Limb (tissue), 2 donors: ENCODE data around the gene FCRLB.
"Not testable (repeated sequence)": the region's sequence is repeated elsewhere in the genome, so short reads cannot be mapped to it uniquely, and the experiment has no call there.

Source experiments
- DNase-seq, 2 donors: peaks; one replicate each; pipeline ENCODE4 v3.0.0-alpha.2; 2016; ENCODE audit errors: extremely low spot score in 2 of 2

FCRLB gene, protein sequence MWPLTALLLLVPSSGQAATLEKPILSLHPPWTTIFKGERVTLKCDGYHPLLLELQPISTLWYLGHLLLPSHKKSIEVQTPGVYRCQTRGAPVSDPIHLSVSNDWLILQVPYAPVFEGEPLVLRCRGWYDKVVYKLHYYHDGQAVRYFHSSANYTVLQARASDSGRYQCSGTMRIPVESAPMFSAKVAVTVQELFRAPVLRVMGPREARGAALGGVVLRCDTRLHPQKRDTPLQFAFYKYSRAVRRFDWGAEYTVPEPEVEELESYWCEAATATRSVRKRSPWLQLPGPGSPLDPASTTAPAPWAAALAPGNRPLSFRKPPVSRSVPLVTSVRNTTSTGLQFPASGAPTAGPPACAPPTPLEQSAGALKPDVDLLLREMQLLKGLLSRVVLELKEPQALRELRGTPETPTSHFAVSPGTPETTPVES

GRCh38 chr1:161720956-161721737, at the start of gene FCRLB:
Gene FCRLB (plus strand): TSS chr1:161721544. CDS start chr1:161722673, 1,129 bp downstream.
- no peak for DNase-seq

DNA sequence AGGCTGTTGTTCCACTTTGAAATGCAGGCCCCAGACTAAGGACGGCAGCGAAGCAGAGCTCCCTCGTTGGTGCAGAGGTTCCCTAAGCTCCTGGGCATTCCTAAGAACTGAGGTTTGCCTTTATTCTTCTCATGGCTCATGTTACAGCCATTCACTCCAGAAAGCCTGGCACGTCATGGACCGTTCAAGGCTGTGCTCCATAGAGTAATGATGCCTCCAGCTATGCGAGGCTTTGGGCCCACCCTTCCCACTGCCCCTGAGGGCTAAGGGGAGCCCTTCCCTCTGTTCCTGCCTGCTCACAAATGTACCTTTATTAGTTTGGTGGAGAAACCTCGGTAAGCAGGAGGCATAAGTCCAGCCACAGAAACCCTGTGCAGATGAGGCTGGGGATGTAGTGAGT, 47.9 kb upstream of the FCRLB start:
- DNase-seq, result not testable (repeated sequence)

DNA sequence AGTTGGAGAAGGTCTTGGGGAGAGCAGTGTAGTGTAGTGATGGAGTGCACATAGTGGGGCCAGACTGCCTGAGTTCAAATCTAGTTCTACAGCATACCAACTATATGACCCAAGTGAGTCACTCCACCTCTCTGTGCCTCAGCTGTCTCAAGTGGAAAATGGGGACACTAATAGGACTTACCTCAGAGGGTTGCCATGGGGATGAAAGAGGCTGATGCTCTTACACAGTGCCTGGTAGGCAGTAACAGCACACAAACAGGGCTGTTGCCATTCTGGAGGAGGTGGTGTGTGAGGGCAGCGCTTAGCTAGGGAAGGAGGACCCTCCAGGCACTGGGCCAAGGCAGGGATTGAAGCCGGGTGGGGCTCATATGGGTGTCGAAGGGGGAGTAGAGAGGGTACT, 46.9 kb upstream of the FCRLB start:
- not testable (repeated sequence) for DNase-seq

- DNase-seq, result not testable (repeated sequence)
Observed at GRCh38 chr1:161674908-161675307, 46.4 kb upstream of the FCRLB start.

GRCh38 chr1:161676441-161676840, 44.9 kb upstream of the FCRLB start:
- DNase-seq, result no peak

DNA sequence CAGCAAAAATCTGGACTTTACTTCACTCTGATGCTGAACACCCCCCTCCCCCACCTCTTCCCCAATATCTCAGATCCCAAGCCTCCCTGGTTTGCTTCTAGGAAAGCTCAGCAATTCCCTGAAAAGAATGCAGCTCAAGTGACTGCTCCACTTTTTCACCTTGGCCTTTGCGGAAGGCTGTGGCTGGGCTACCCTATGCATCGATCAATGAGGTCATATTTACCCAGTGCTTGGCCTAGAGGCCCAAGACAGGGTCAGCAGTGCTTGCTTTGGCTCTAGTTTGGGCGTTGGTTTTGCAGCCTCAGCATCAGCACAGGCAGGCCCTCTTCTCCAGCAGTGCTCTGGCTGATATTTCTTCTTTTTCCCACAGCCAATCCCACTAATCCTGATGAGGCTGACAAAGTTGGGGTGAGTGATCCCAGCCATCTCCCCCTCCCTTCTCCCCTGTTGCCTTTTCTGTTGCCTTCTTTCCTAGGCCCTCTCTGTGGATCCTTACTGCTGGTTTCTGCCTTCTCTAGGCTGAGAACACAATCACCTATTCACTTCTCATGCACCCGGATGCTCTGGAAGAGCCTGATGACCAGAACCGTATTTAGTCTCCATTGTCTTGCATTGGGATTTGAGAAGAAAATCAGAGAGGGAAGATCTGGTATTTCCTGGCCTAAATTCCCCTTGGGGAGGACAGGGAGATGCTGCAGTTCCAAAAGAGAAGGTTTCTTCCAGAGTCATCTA, 44.2 kb upstream of the FCRLB start:
- DNase-seq, result no peak

GRCh38 chr1:161678500-161678899, 42.8 kb upstream of the FCRLB start:
- no peak for DNase-seq

- no peak for DNase-seq
Observed at GRCh38 chr1:161681879-161682278, 39.5 kb upstream of the FCRLB start.

GRCh38 chr1:161688946-161689345, 32.4 kb upstream of the FCRLB start:
- no peak for DNase-seq

DNA sequence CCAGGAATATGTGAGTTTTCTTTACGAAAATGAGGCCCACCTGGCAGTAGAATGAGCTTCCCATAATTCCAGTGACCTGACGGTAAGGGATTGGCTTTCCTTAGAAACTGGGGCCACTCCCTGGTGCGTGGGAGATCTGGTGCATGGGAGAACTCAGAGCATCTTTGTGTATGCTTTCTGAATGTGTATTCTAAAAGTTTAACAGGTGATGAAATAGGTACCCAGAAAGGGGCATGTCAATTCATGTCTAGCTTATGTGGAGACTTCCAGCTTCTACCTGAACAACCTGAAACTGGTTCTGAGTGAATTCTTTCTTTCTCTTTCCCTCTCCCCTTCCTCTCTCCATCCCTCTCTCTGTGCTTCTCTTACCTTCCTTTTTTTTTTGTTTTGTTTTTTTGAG, 29.5 kb upstream of the FCRLB start:
- no peak for DNase-seq

DNA sequence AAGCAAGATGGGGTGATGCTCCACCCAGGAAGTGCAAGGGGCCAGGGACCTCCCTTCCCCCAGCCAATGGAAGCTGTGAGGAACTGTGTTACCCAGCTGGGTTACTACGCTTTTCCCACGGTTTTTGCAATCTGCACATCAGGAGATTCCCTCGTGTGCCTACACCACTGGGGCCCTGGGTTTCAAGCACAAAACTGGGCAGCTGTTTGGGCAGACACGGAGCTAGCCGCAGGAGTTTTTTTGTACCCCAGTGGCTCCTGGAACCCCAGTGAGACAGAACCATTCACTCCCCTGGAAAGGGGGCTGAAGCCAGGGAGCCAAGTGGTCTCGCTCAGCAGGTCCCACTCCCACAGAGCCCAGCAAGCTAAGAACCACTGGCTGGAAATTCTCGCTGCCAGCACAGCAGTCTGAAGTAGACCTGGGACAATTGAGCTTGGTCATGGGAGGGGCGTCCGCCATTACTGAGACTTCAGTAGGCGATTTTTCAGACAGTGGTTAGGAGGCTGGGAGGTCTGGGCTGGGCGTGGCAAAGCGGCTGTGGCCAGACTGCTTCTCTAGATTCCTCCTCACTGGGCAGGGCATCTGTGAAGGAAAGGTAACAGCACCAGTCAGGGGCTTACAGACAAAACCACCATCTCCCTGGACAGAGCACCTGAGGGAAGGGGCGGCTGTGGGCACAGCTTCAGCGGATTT, 28.2 kb upstream of the FCRLB start:
- DNase-seq, result not testable (repeated sequence)

DNA sequence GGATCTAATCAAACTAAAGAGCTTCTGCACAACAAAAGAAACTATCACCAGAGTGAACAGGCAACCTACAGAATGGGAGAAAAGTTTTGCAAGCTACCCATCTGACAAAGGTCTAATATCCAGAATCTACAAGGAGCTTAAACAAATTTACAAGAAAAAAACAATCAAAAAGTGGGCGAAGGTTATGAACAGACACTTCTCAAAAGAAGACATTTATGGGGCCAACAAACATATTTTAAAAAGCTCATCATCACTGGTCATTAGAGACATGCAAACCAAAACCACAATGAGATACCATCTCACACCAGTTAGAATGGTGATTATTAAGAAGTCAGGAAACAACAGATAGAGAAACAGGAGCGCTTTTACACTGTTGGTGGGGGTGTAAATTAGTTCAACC, 23.0 kb upstream of the FCRLB start:
- not testable (repeated sequence) for DNase-seq

- DNase-seq, result no peak
Observed at GRCh38 chr1:161702250-161702649, 19.1 kb upstream of the FCRLB start.

DNA sequence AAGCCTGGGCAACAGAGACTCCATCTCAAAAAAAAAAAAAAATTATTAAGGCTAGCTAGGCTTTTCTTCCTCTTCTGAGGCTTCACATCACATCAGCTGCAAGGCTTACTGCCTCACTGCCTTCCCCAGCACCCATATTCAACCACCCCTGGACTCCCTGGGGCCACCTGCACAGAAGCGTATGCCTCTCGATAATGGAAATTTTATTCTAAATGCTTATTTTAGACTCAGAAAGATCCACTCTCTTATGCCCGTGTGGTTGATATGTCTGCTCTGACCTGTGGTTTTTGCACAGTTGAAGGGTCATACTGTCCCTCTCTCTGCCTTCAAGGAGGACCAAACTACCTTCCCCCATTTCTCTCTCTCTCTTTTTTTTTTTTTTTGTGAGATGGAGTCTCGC, 15.8 kb upstream of the FCRLB start:
- no peak for DNase-seq

GRCh38 chr1:161706113-161706481, 15.2 kb upstream of the FCRLB start:
- DNase-seq, result no peak

DNA sequence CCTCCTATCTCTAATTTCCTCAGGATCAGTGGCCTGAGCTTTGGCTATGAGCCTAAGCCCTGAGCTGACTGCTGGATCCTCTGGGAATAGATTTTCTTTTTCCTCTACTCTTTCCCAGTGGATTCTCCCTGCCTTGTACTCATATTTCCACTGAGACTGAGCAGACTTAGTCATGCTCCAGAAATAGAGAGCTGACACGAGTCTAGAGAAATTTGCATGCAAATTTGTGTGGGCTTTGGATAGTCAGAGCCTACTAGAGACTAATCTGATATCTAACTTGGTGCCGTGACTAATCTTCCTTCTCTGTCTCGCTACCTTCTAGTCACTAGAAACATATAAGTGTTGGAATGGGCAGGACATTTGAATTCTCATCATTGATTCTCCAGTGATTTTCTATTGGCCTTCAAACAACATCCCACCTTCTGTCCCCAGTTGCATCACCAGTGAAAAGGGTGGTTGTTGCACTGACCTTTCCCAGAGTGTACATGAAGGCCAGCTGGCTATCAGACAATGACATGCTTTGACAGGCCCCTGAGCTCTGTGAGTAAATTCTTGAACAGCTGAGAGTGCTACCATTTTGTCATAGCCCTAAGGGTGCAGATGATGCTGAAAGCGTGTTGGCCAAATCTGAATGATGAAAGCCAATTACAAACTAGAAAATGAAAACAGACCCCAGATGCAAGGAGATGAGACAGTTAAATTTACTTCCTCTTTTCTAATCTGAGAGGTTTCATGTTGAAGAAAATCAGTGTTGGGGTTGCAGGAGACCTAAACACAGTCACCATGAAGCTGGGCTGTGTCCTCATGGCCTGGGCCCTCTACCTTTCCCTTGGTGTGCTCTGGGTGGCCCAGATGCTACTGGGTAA, 14.6 kb upstream of the FCRLB start, which contains the start of gene FCRLA:
Gene FCRLA, plus strand, starts transcription at position 748 of the 866 bp plus-strand sequence. Its CDS starts 36 bp downstream, at position 784.
- DNase-seq, result no peak

DNA sequence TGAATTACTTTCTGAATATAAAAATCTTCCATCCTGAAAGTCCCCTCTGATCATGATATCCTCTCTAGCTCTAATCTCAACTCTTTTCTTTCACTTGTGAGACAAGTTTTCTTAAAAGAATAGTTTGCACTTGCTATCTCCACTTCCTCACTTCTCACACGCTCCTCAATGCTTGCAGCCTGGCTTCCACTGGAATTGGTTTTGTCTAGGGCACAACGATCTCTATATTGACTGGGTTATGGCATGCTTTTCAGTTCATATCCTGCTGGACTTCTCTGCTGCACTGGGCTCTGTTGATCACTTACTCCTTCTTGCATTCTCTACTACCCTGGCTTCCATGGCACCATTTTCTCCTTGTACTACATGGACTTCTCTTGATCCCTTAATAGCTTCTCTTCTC, 13.8 kb upstream of the FCRLB start:
- DNase-seq, result no peak

DNA sequence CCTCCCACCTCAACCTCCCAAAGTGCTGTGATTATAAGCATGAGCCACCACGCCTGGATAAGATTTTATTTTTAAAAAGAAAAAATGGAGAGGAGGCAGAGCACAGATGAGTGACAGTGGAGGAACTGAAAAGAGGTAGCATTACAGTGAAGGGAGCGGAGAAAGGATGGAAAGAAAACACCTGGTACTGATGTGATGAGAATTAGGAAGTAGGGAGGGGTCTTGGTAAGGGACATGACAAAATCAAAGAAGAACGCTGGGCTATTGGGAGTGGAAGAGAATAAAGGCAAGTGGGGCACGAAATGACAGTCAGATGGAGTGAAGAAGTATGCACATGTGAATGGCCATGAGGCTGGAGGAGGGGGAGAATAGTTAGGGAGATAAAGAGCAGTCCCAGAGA, 12.0 kb upstream of the FCRLB start:
- no peak for DNase-seq

- DNase-seq, result no peak
Observed at GRCh38 chr1:161710560-161710959, 10.8 kb upstream of the FCRLB start.

GRCh38 chr1:161718559-161719324, 2.6 kb upstream of the FCRLB start:
- DNase-seq, result no peak
